GM11168 (cell line): ENCODE measurements around the gene STK11IP.

Experiments used
- in situ Hi-C: fragments of 300-500 bp; cut with MboI; formaldehyde crosslinking; loops from one replicate; pipeline ENCODE4 v1.12.0; 2022; ENCODE audit warnings: low sequenced_read_pairs; ENCODE audit not compliant: unreplicated experiment

The STK11IP gene

GRCh38 chr2:219613461-219614070 is 15.9 kb downstream of the STK11IP start:
- in situ Hi-C loops: no loop called here

GRCh38 chr2:219614076-219614860 is 16.6 kb downstream of the STK11IP start:
- in situ Hi-C loops: no loop called here

GRCh38 chr2:219615036-219615435 is 17.4 kb downstream of the STK11IP start:
- in situ Hi-C loops: no loop called here

- in situ Hi-C loops: no loop called here
Measured at GRCh38 chr2:219615894-219616293, 18.2 kb downstream of the STK11IP start.

- in situ Hi-C loops: no loop called here
Measured at GRCh38 chr2:219616550-219616949, 18.9 kb downstream of the STK11IP start.

GRCh38 chr2:219618733-219619122 is 21.1 kb downstream of the STK11IP start:
- in situ Hi-C loops: no loop called here

- in situ Hi-C loops: no loop called here
Measured at GRCh38 chr2:219619235-219619634, 21.6 kb downstream of the STK11IP start.

GRCh38 chr2:219620546-219620945 is 22.9 kb downstream of the STK11IP start:
- in situ Hi-C loops: no loop called here

GRCh38 chr2:219621935-219622334 is 24.3 kb downstream of the STK11IP start:
- in situ Hi-C loops: no loop called here

GRCh38 chr2:219622472-219622871 is 24.8 kb downstream of the STK11IP start:
- in situ Hi-C loops: no loop called here

GRCh38 chr2:219624565-219624964 is 26.9 kb downstream of the STK11IP start:
- in situ Hi-C loops: no loop called here

- in situ Hi-C loops: no loop called here
Measured at GRCh38 chr2:219625179-219625578, 27.5 kb downstream of the STK11IP start.

GRCh38 chr2:219626540-219626939 is 28.9 kb downstream of the STK11IP start:
- in situ Hi-C loops: no loop called here

- in situ Hi-C loops: no loop called here
Measured at GRCh38 chr2:219627103-219628100, 29.7 kb downstream of the STK11IP start, which contains the start of gene SLC4A3. TSS of gene SLC4A3 (plus strand) at chr2:219627630. CDS start at chr2:219627993, 363 bp downstream.

GRCh38 chr2:219628235-219628985 is 30.8 kb downstream of the STK11IP start:
- in situ Hi-C loops: no loop called here

- in situ Hi-C loops: no loop called here
Measured at GRCh38 chr2:219628986-219629901, 31.6 kb downstream of the STK11IP start.

- in situ Hi-C loops: no loop called here
Measured at GRCh38 chr2:219629976-219630695, 32.5 kb downstream of the STK11IP start.

GRCh38 chr2:219630770-219631405 is 33.2 kb downstream of the STK11IP start:
- in situ Hi-C loops: no loop called here
